Mesendoderm (in vitro differentiated cells): ENCODE results near the gene FXN.

ENCODE experiments used
- DNase-seq: peaks from one replicate; pipeline ENCODE4 v3.0.0; 2013
- H2AK5ac ChIP-seq: 2 replicates; pipeline ENCODE4 v1.6.1; 2013; ENCODE audit warnings: low read length, inconsistent platforms
- H2BK120ac ChIP-seq: 2 replicates; pipeline ENCODE4 v1.6.1; 2013; ENCODE audit warnings: low read depth, mild to moderate bottlenecking, low read length, moderate library complexity, mixed read lengths
- H2BK15ac ChIP-seq: replicated peaks from 2 replicates; pipeline ENCODE4 v1.6.1; 2013; ENCODE audit warnings: low read depth, mild to moderate bottlenecking, moderate library complexity
- H2BK5ac ChIP-seq: 2 replicates; pipeline ENCODE4 v1.6.1; 2013; ENCODE audit warnings: low read length, inconsistent platforms
- H3K18ac ChIP-seq: 2 replicates; pipeline ENCODE4 v1.6.1; 2013; ENCODE audit warnings: mild to moderate bottlenecking, low read length, mixed read lengths
- H3K23ac ChIP-seq: one replicate; pipeline ENCODE4 v1.6.1; 2013; ENCODE audit warnings: low read length
- H3K27ac ChIP-seq: 2 replicates; pipeline ENCODE4 v1.5.1; 2013; ENCODE audit warnings: low read depth, mild to moderate bottlenecking, inconsistent platforms, low read length, moderate library complexity
- H3K27me3 ChIP-seq: 2 replicates; pipeline ENCODE4 v1.6.1; 2013; ENCODE audit warnings: low read length, control low read depth, mild to moderate bottlenecking, inconsistent platforms; ENCODE audit not compliant: insufficient read depth, poor library complexity
- H3K36me3 ChIP-seq: 2 replicates; pipeline ENCODE4 v1.6.1; 2013; ENCODE audit warnings: low read length, inconsistent platforms; ENCODE audit not compliant: control insufficient read depth, insufficient read depth
- H3K4ac ChIP-seq: one replicate; pipeline ENCODE4 v1.6.1; 2013; ENCODE audit warnings: low read depth, mild to moderate bottlenecking, low read length, moderate library complexity
- H3K4me1 ChIP-seq: 2 replicates; pipeline ENCODE4 v1.6.1; 2013; ENCODE audit warnings: low read depth, low read length, inconsistent platforms; ENCODE audit not compliant: control insufficient read depth
- H3K4me2 ChIP-seq: 2 replicates; pipeline ENCODE4 v1.6.1; 2013; ENCODE audit warnings: low read length
- H3K4me3 ChIP-seq: 2 replicates; pipeline ENCODE4 v1.5.1; 2013; ENCODE audit warnings: mild to moderate bottlenecking, low read length
- H3K56ac ChIP-seq: one replicate; pipeline ENCODE4 v1.6.1; 2013; ENCODE audit warnings: low read length
- H3K79me1 ChIP-seq: 2 replicates; pipeline ENCODE4 v1.6.1; 2013; ENCODE audit warnings: low read length, inconsistent platforms
- H3K79me2 ChIP-seq: 2 replicates; pipeline ENCODE4 v1.6.1; 2013; ENCODE audit warnings: mild to moderate bottlenecking, low read length; ENCODE audit not compliant: control insufficient read depth, insufficient read depth
- H3K9ac ChIP-seq: 2 replicates; pipeline ENCODE4 v1.6.1; 2013; ENCODE audit warnings: low read length, inconsistent platforms
- H4K5ac ChIP-seq: one replicate; pipeline ENCODE4 v1.6.1; 2013; ENCODE audit warnings: low read length
- H4K8ac ChIP-seq: one replicate; pipeline ENCODE4 v1.6.1; 2013; ENCODE audit warnings: low read depth, mild to moderate bottlenecking, control low read depth, low read length, moderate library complexity
- WGBS: extraction: QIAGEN DNeasy Blood & Tissue Kit; methylation state at CpG from one replicate; pipeline ENCODE4 v1.1.7; 2013; ENCODE audit warnings: low lambda C conversion rate, missing lambda C conversion rate; ENCODE audit not compliant: insufficient coverage; ENCODE audit errors: extremely low coverage; 5-methylcytosine and 5-hydroxymethylcytosine counted together

FXN gene

GRCh38 chr9:68997666-68998065, 37.9 kb upstream of the FXN start:
- no peak for DNase-seq
- H3K18ac ChIP-seq: peak overlapping the region; percentile 14
- no peaks in the 10 kb centered on the region for H3K4me1 ChIP-seq
- H4K8ac ChIP-seq: no peak overlapping the region
- no peak overlapping the region for H3K56ac ChIP-seq
- H3K23ac ChIP-seq: no peak overlapping the region
- no peak overlapping the region for H2BK120ac ChIP-seq
- H3K9ac ChIP-seq: no peak overlapping the region
- no peaks in the 10 kb centered on the region for H3K79me2 ChIP-seq
- no peaks in the 10 kb centered on the region for H3K79me1 ChIP-seq
- no peak overlapping the region for H3K27ac ChIP-seq
- H2BK5ac ChIP-seq: no peak overlapping the region
- H3K4me2 ChIP-seq: no peak overlapping the region
- no peak overlapping the region for H2AK5ac ChIP-seq
- no peak overlapping the region for H4K5ac ChIP-seq
- H3K27me3 ChIP-seq: no peaks in the 10 kb centered on the region
- no peak overlapping the region for H2BK15ac ChIP-seq
- no peaks in the 10 kb centered on the region for H3K36me3 ChIP-seq
- H3K4ac ChIP-seq: no peak overlapping the region
- no CpG with 5 or more reads among the region's 3 CpGs for WGBS
- H3K4me3 ChIP-seq: no peak overlapping the region

GRCh38 chr9:68998385-68998784, 37.2 kb upstream of the FXN start:
- peak overlapping the region; percentile 25 for H3K18ac ChIP-seq

GRCh38 chr9:68998812-68999211, 36.7 kb upstream of the FXN start:
- H2BK120ac ChIP-seq: no peak overlapping the region
- no peaks in the 10 kb centered on the region for H3K27me3 ChIP-seq
- no peaks in the 10 kb centered on the region for H3K79me2 ChIP-seq
- no peak overlapping the region for H2BK5ac ChIP-seq
- H4K8ac ChIP-seq: no peak overlapping the region
- H2AK5ac ChIP-seq: no peak overlapping the region
- no peak overlapping the region for H3K18ac ChIP-seq
- WGBS: no CpG with 5 or more reads among the region's 5 CpGs
- no peak overlapping the region for H3K4me2 ChIP-seq
- H3K4ac ChIP-seq: peak overlapping the region; percentile 6
- H3K56ac ChIP-seq: peak overlapping the region; percentile 10
- no peak overlapping the region for H3K4me3 ChIP-seq
- H4K5ac ChIP-seq: no peak overlapping the region
- no peak overlapping the region for H3K9ac ChIP-seq
- H3K79me1 ChIP-seq: no peaks in the 10 kb centered on the region
- no peaks in the 10 kb centered on the region for H3K36me3 ChIP-seq
- DNase-seq: peak; percentile 60
- H3K4me1 ChIP-seq: no peaks in the 10 kb centered on the region
- H3K23ac ChIP-seq: no peak overlapping the region
- H3K27ac ChIP-seq: no peak overlapping the region
- no peak overlapping the region for H2BK15ac ChIP-seq

More at GRCh38 chr9:68998385-68998784, 37.2 kb upstream of the FXN start:
- H3K23ac ChIP-seq: no peak overlapping the region
- no peak overlapping the region for H3K27ac ChIP-seq
- WGBS: no CpG with 5 or more reads among the region's 4 CpGs
- H2BK15ac ChIP-seq: no peak overlapping the region
- no peak overlapping the region for H4K8ac ChIP-seq
- no peak overlapping the region for H2AK5ac ChIP-seq
- no peak overlapping the region for H3K9ac ChIP-seq
- no peaks in the 10 kb centered on the region for H3K79me1 ChIP-seq
- no peaks in the 10 kb centered on the region for H3K27me3 ChIP-seq
- no peak overlapping the region for H3K56ac ChIP-seq
- no peak overlapping the region for H2BK120ac ChIP-seq
- no peaks in the 10 kb centered on the region for H3K4me1 ChIP-seq
- H3K4me3 ChIP-seq: no peak overlapping the region
- H3K4me2 ChIP-seq: no peak overlapping the region
- H2BK5ac ChIP-seq: no peak overlapping the region
- H4K5ac ChIP-seq: no peak overlapping the region
- H3K79me2 ChIP-seq: no peaks in the 10 kb centered on the region
- H3K4ac ChIP-seq: peak overlapping the region; percentile 6
- H3K36me3 ChIP-seq: no peaks in the 10 kb centered on the region
- DNase-seq: no peak

GRCh38 chr9:68999393-69000105, 36.0 kb upstream of the FXN start:
- DNase-seq: peak; percentile 92
- WGBS: no CpG with 5 or more reads among the region's 10 CpGs

GRCh38 chr9:69001921-69002320, 33.6 kb upstream of the FXN start:
- H4K5ac ChIP-seq: no peak overlapping the region

More at GRCh38 chr9:68999393-69000105, 36.0 kb upstream of the FXN start:
- Histone ChIP-seq H4K5ac (no peak overlapping the region), H3K79me1 (no peaks in the 10 kb centered on the region), H3K27me3 (no peaks in the 10 kb centered on the region), H3K4me1 (no peaks in the 10 kb centered on the region), H3K4me3 (no peak overlapping the region), H3K27ac (no peak overlapping the region), H2BK120ac (no peak overlapping the region), H3K23ac (no peak overlapping the region), H3K36me3 (no peaks in the 10 kb centered on the region), H3K9ac (no peak overlapping the region), H3K79me2 (no peaks in the 10 kb centered on the region), H2BK5ac (no peak overlapping the region), H3K56ac (peak overlapping the region; percentile 51), H4K8ac (no peak overlapping the region), H2AK5ac (no peak overlapping the region), H3K4me2 (no peak overlapping the region), H3K18ac (no peak overlapping the region), H3K4ac (peak overlapping the region; percentile 49), H2BK15ac (no peak overlapping the region)

GRCh38 chr9:69003051-69003450, 32.5 kb upstream of the FXN start:
- H3K18ac ChIP-seq: no peak overlapping the region
- no peak overlapping the region for H3K56ac ChIP-seq
- no peak overlapping the region for H3K4me2 ChIP-seq
- no peak overlapping the region for H3K9ac ChIP-seq
- H3K23ac ChIP-seq: no peak overlapping the region
- H3K27me3 ChIP-seq: no peaks in the 10 kb centered on the region
- H3K27ac ChIP-seq: no peak overlapping the region
- no peak for DNase-seq
- no CpG with 5 or more reads among the region's 8 CpGs for WGBS
- no peaks in the 10 kb centered on the region for H3K79me2 ChIP-seq
- H3K4me1 ChIP-seq: no peaks in the 10 kb centered on the region
- H3K79me1 ChIP-seq: no peaks in the 10 kb centered on the region
- H3K4ac ChIP-seq: no peak overlapping the region
- H2BK120ac ChIP-seq: no peak overlapping the region
- H2BK15ac ChIP-seq: no peak overlapping the region
- no peak overlapping the region for H4K8ac ChIP-seq
- no peak overlapping the region for H4K5ac ChIP-seq
- H3K36me3 ChIP-seq: no peaks in the 10 kb centered on the region
- no peak overlapping the region for H2AK5ac ChIP-seq
- H2BK5ac ChIP-seq: no peak overlapping the region
- no peak overlapping the region for H3K4me3 ChIP-seq

More at GRCh38 chr9:69001921-69002320, 33.6 kb upstream of the FXN start:
- H3K4me2 ChIP-seq: no peak overlapping the region
- H2AK5ac ChIP-seq: no peak overlapping the region
- no peak overlapping the region for H2BK5ac ChIP-seq
- DNase-seq: no peak
- WGBS: no CpG with 5 or more reads among the region's 8 CpGs
- no peaks in the 10 kb centered on the region for H3K79me1 ChIP-seq
- H2BK120ac ChIP-seq: no peak overlapping the region
- H3K27me3 ChIP-seq: no peaks in the 10 kb centered on the region
- no peak overlapping the region for H3K23ac ChIP-seq
- no peak overlapping the region for H2BK15ac ChIP-seq
- no peak overlapping the region for H3K56ac ChIP-seq
- H3K79me2 ChIP-seq: no peaks in the 10 kb centered on the region
- H3K18ac ChIP-seq: no peak overlapping the region
- H4K8ac ChIP-seq: no peak overlapping the region
- H3K27ac ChIP-seq: no peak overlapping the region
- H3K9ac ChIP-seq: no peak overlapping the region
- no peaks in the 10 kb centered on the region for H3K36me3 ChIP-seq
- H3K4me3 ChIP-seq: no peak overlapping the region
- H3K4ac ChIP-seq: no peak overlapping the region
- H3K4me1 ChIP-seq: no peaks in the 10 kb centered on the region
